GM12878 (cell line): ENCODE data around the gene CLN3. TPM values are rescaled to one million over a fixed set of nuclear protein-coding genes. Genes with fewer than 3 reads are reported as not detected.

Experiments
- ASH2L ChIP-seq: fragments of 300-600, 200-600 bp; sonication (generic); IDR thresholded peaks from 2 replicates; pipeline ENCODE4 v1.6.1; 2017; ENCODE audit warnings: low read depth, mild to moderate bottlenecking, borderline replicate concordance
- BACH1 ChIP-seq: fragments of 450-650 bp; IDR thresholded peaks from 2 replicates; pipeline ENCODE4 v1.6.1; 2017; ENCODE audit warnings: mild to moderate bottlenecking, borderline replicate concordance
- CBFB ChIP-seq: IDR thresholded peaks from 2 replicates; pipeline ENCODE4 v1.6.1; 2016; ENCODE audit warnings: antibody characterized with exemption, low read depth
- CHD2 ChIP-seq: IDR thresholded peaks from 2 replicates; pipeline ENCODE4 v1.6.1; 2011; ENCODE audit warnings: low read depth, low read length, improper control_type of control experiment, borderline replicate concordance
- CREB1 ChIP-seq: IDR thresholded peaks from 2 replicates; pipeline ENCODE4 v1.6.1; 2012; ENCODE audit warnings: low read depth, mild to moderate bottlenecking, inconsistent platforms
- DPF2 ChIP-seq: fragments of 450-650 bp; IDR thresholded peaks from 2 replicates; pipeline ENCODE4 v1.6.1; 2017; ENCODE audit warnings: mild to moderate bottlenecking
- IKZF1 ChIP-seq: fragments of 450-650 bp; conservative IDR thresholded peaks from 2 replicates; pipeline ENCODE4 v1.6.1; 2017; ENCODE audit warnings: antibody characterized with exemption, mild to moderate bottlenecking
- LARP7 ChIP-seq: fragments of 450-650 bp; IDR thresholded peaks from 2 replicates; pipeline ENCODE4 v1.6.1; 2017; ENCODE audit warnings: mild to moderate bottlenecking
- MTA2 ChIP-seq: fragments of 450-650 bp; IDR thresholded peaks from 2 replicates; pipeline ENCODE4 v1.6.1; 2016; ENCODE audit warnings: low read depth, mild to moderate bottlenecking, moderate library complexity
- MYC ChIP-seq: IDR thresholded peaks from 2 replicates; pipeline ENCODE4 v1.6.1; 2011; ENCODE audit warnings: mild to moderate bottlenecking, low read length, moderate library complexity, inconsistent platforms; ENCODE audit not compliant: insufficient read depth, insufficient replicate concordance, insufficient read length, severe bottlenecking
- NFXL1 ChIP-seq: fragments of 450-650 bp; IDR thresholded peaks from 2 replicates; pipeline ENCODE4 v1.6.1; 2017; ENCODE audit warnings: antibody characterized with exemption, mild to moderate bottlenecking, borderline replicate concordance
- NR2F1 ChIP-seq: fragments of 450-650 bp; conservative IDR thresholded peaks from 2 replicates; pipeline ENCODE4 v1.6.1; 2017; ENCODE audit warnings: mild to moderate bottlenecking
- POLR2AphosphoS5 ChIP-seq: IDR thresholded peaks from 2 replicates; pipeline ENCODE4 v1.6.1; 2011; ENCODE audit warnings: mild to moderate bottlenecking, low read length, inconsistent platforms
- POU2F2 ChIP-seq: IDR thresholded peaks from 3 replicates; pipeline ENCODE4 v1.6.1; 2011; ENCODE audit warnings: low read depth, mild to moderate bottlenecking, low read length, borderline replicate concordance
- RUNX3 ChIP-seq: IDR thresholded peaks from 2 replicates; pipeline ENCODE4 v1.6.1; 2012; ENCODE audit warnings: low read length, inconsistent platforms
- SMAD1 ChIP-seq: fragments of 450-650 bp; IDR thresholded peaks from 2 replicates; pipeline ENCODE4 v1.6.1; 2018; ENCODE audit warnings: mild to moderate bottlenecking, low read depth; ENCODE audit not compliant: partially characterized antibody
- SRF ChIP-seq, 2 experiments: IDR thresholded peaks; 2 replicates each; pipeline ENCODE4 v1.6.1; 2011; ENCODE audit warnings: low read depth in 2 of 2, low read length in 2 of 2, mild to moderate bottlenecking in 1 of 2, moderate library complexity in 1 of 2
- TCF3 ChIP-seq: IDR thresholded peaks from 2 replicates; pipeline ENCODE4 v1.6.1; 2012; ENCODE audit warnings: low read depth, mild to moderate bottlenecking, low read length, borderline replicate concordance; ENCODE audit not compliant: insufficient read depth
- YY1 ChIP-seq: IDR thresholded peaks from 2 replicates; pipeline ENCODE4 v1.6.1; 2011; ENCODE audit warnings: low read depth, mild to moderate bottlenecking, low read length
- polyA plus RNA-seq, 11 experiments: library from polyadenylated mRNA; depleted of rRNA in 4 of 11; unstranded in 6 of 11; stranded (reverse) in 5 of 11; fragments of >200 nt; fragmentation: Nextera tagmentation in 4 of 11; fragmentation: Illumina TruSeq in 1 of 11; extraction: Ambion mirVana in 4 of 11; extraction: Trizol in 1 of 11; gene quantifications; 1 replicate in 1 of 11; 2 replicates in 10 of 11; pipeline versions ENCODE4 v1.2.1 to v1.2.3, GENCODE V29; 2011 to 2016; ENCODE audit warnings: inconsistent platforms in 2 of 11, missing spikeins in 2 of 11, low read depth in 1 of 11
- total RNA-seq, 4 experiments: library from RNA; depleted of rRNA in 3 of 4; stranded (reverse); fragments of >200 nt in 3 of 4; fragmentation: Illumina TruSeq in 1 of 4; extraction: Trizol in 1 of 4; gene quantifications; 2 replicates each; pipeline versions ENCODE4 v1.2.1 to v1.2.3, GENCODE V29; 2013 to 2021
- TF ChIP-seq, protein P1 (sequence below): IDR thresholded peaks from 2 replicates; pipeline ENCODE4 v1.6.1; 2012; ENCODE audit warnings: low read depth, low read length, improper control_type of control experiment
- TF ChIP-seq, protein P2 (sequence below): IDR thresholded peaks from 2 replicates; pipeline ENCODE4 v1.6.1; 2011; ENCODE audit warnings: borderline replicate concordance, low read depth, mild to moderate bottlenecking, moderate library complexity, low read length; ENCODE audit not compliant: insufficient read depth, poor library complexity, severe bottlenecking
- TF ChIP-seq, protein P3 (sequence below): fragments of 450-650 bp; IDR thresholded peaks from 2 replicates; pipeline ENCODE4 v1.6.1; 2017; ENCODE audit warnings: antibody characterized with exemption, mild to moderate bottlenecking, moderate library complexity
- TF ChIP-seq, protein P4 (sequence below): fragments of 450-650 bp; IDR thresholded peaks from 2 replicates; pipeline ENCODE4 v1.6.1; 2017; ENCODE audit warnings: mild to moderate bottlenecking

The CLN3 gene
- total and polyA plus RNA-seq, 10 of the 15 experiments (the other 5 are each of a cell fraction or from before 2014, with no cell fraction given) = 2.3 to 25.0 (median 16.6) TPM

DNA sequence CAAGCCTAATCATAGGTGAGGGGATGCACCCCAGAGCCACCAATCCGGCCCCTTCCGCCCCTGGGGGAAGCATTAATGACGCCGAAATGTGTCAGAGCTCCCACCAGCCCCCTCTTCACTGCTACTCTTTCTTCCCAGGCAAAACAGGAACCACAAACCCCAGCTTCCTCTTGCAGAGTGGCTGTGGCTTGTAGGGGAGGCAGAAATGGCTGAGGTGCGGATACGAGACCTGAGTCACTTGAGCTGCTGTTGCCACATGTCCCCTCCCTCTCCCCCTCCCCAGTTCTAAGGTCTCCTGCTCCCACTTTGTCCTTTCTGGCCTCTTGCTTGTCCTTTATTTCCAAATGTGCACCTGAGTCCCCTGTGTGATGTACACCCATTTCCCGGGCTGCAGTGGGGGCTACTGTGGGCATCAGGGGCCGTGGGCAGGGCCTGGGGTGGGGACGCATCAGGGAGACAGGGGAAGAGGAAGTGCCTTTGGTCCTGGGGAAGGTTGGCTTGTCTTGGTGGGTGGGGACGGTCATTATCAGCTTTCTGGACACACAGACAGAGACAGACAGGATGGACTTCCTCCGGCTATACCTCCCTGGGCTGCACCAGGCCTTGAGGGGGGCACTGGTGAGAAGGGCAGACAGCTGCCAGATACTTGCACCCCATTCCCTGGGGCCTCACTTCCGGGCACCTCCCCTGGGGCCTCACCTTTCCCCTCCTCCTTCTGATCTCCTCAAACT lies 2.4 kb upstream of the CLN3 start, which contains the start of gene APOBR (continued):
- peak; percentile 93 for TF ChIP-seq CREB1
- TF ChIP-seq POLR2AphosphoS5 = peak; percentile 83
- TF ChIP-seq NFXL1 = no peak
- 0 out of 2 replicates have a peak, but pooled peaks have one; percentile 26 for TF ChIP-seq CHD2
- TF ChIP-seq RUNX3 = peak; percentile 97
- TF ChIP-seq TCF3 = 0 out of 2 replicates have a peak, but pooled peaks have one; percentile 16
- TF ChIP-seq, protein P1, sequence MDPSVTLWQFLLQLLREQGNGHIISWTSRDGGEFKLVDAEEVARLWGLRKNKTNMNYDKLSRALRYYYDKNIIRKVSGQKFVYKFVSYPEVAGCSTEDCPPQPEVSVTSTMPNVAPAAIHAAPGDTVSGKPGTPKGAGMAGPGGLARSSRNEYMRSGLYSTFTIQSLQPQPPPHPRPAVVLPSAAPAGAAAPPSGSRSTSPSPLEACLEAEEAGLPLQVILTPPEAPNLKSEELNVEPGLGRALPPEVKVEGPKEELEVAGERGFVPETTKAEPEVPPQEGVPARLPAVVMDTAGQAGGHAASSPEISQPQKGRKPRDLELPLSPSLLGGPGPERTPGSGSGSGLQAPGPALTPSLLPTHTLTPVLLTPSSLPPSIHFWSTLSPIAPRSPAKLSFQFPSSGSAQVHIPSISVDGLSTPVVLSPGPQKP = no peak
- TF ChIP-seq MYC = no peak
- peak; percentile 83 for TF ChIP-seq YY1
- TF ChIP-seq, protein P2, sequence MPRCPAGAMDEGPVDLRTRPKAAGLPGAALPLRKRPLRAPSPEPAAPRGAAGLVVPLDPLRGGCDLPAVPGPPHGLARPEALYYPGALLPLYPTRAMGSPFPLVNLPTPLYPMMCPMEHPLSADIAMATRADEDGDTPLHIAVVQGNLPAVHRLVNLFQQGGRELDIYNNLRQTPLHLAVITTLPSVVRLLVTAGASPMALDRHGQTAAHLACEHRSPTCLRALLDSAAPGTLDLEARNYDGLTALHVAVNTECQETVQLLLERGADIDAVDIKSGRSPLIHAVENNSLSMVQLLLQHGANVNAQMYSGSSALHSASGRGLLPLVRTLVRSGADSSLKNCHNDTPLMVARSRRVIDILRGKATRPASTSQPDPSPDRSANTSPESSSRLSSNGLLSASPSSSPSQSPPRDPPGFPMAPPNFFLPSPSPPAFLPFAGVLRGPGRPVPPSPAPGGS = peak; percentile 71
- peak; percentile 93 for TF ChIP-seq CBFB
- TF ChIP-seq DPF2 = peak; percentile 82
- TF ChIP-seq ASH2L = no peak
- TF ChIP-seq, protein P3, sequence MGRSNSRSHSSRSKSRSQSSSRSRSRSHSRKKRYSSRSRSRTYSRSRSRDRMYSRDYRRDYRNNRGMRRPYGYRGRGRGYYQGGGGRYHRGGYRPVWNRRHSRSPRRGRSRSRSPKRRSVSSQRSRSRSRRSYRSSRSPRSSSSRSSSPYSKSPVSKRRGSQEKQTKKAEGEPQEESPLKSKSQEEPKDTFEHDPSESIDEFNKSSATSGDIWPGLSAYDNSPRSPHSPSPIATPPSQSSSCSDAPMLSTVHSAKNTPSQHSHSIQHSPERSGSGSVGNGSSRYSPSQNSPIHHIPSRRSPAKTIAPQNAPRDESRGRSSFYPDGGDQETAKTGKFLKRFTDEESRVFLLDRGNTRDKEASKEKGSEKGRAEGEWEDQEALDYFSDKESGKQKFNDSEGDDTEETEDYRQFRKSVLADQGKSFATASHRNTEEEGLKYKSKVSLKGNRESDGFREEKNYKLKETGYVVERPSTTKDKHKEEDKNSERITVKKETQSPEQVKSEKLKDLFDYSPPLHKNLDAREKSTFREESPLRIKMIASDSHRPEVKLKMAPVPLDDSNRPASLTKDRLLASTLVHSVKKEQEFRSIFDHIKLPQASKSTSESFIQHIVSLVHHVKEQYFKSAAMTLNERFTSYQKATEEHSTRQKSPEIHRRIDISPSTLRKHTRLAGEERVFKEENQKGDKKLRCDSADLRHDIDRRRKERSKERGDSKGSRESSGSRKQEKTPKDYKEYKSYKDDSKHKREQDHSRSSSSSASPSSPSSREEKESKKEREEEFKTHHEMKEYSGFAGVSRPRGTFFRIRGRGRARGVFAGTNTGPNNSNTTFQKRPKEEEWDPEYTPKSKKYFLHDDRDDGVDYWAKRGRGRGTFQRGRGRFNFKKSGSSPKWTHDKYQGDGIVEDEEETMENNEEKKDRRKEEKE = no peak
- no peak for TF ChIP-seq SMAD1
- peak; percentile 62; the same call in 1 of the 2 replicates for TF ChIP-seq BACH1
- peak; percentile 83; the same call in 1 of the 2 replicates for TF ChIP-seq MTA2
- peak; percentile 91 for TF ChIP-seq IKZF1
- peak; percentile 83 for TF ChIP-seq POU2F2
- 0 out of 2 replicates have a peak, but pooled peaks have one; percentile 59 for TF ChIP-seq LARP7
- TF ChIP-seq, protein P4, sequence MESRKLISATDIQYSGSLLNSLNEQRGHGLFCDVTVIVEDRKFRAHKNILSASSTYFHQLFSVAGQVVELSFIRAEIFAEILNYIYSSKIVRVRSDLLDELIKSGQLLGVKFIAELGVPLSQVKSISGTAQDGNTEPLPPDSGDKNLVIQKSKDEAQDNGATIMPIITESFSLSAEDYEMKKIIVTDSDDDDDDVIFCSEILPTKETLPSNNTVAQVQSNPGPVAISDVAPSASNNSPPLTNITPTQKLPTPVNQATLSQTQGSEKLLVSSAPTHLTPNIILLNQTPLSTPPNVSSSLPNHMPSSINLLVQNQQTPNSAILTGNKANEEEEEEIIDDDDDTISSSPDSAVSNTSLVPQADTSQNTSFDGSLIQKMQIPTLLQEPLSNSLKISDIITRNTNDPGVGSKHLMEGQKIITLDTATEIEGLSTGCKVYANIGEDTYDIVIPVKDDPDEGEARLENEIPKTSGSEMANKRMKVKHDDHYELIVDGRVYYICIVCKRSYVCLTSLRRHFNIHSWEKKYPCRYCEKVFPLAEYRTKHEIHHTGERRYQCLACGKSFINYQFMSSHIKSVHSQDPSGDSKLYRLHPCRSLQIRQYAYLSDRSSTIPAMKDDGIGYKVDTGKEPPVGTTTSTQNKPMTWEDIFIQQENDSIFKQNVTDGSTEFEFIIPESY = no peak
- peak; percentile 95 for TF ChIP-seq NR2F1
- no peak for TF ChIP-seq SRF (IDR thresholded peaks at IDR 0.05; ENCODE audit: low read depth in 2 of 2, low read length in 2 of 2)
